Ovary (tissue), 9 donors: ENCODE measurements around the gene NIPAL1. TPM values are rescaled to one million over a fixed set of nuclear protein-coding genes. Genes with fewer than 3 reads are reported as not detected.

Source experiments
- DNase-seq, 5 donors: peaks; one replicate each; pipeline ENCODE4 v3.0.0-alpha.2; 2019 to 2020
- H3K27ac ChIP-seq, 2 donors: fragments of 200-600 bp; one replicate each; pipeline versions ENCODE4 v1.5.1 to v1.8.0; 2019 to 2022
- H3K27me3 ChIP-seq: fragments of 200-600 bp; one replicate; pipeline ENCODE4 v1.8.0; 2022
- H3K36me3 ChIP-seq: fragments of 200-600 bp; sonication (generic); one replicate; pipeline ENCODE4 v1.5.1; 2019
- H3K4me1 ChIP-seq: one replicate; pipeline ENCODE4 v1.8.1; 2013; ENCODE audit warnings: mild to moderate bottlenecking, moderate library complexity; ENCODE audit not compliant: insufficient read depth
- H3K4me3 ChIP-seq: fragments of 200-600 bp; sonication (generic); one replicate; pipeline ENCODE4 v1.5.1; 2017
- H3K9me3 ChIP-seq, 2 donors: fragments of 200-600 bp in 1 of 2; sonication (generic) in 1 of 2; one replicate each; pipeline versions ENCODE4 v1.5.1 to v1.8.1; 2013 to 2019; ENCODE audit warnings: mild to moderate bottlenecking in 1 of 2, moderate library complexity in 1 of 2
- EP300 ChIP-seq: sonication (generic); formaldehyde crosslinking; IDR thresholded peaks from one replicate; pipeline ENCODE4 v1.6.1; 2017; ENCODE audit warnings: antibody characterized with exemption
- POLR2A ChIP-seq: fragments of 450-650 bp; IDR thresholded peaks from one replicate; pipeline ENCODE4 v1.6.1; 2017; ENCODE audit warnings: antibody characterized with exemption, mild to moderate bottlenecking, moderate library complexity
- whole genome bisulfite sequencing, 3 donors: extraction: QIAGEN DNeasy Blood & Tissue Kit in 1 of 3; methylation state at CpG; one replicate each; pipeline versions ENCODE4 v1.1.5 to v1.1.7; 2013 to 2017; 5-methylcytosine and 5-hydroxymethylcytosine counted together
- intact Hi-C, 4 donors: fragments of 100-400 bp; cut with DNase I; formaldehyde crosslinking; loops; one replicate each; pipeline versions ENCODE4 v1.11.0 to v1.15.1; 2022 to 2023
- polyA plus RNA-seq, 2 donors: library from polyadenylated mRNA; stranded (reverse); fragments of 200-250 nt in 1 of 2; fragments of 350-450 nt in 1 of 2; fragmentation: Illumina TruSeq in 1 of 2; extraction: RNeasy Lipid Tissue Mini Kit (QIAGEN cat#74804) in 1 of 2; gene quantifications; one replicate each; pipeline ENCODE4 v1.2.3, GENCODE V29; 2013 to 2014
- total RNA-seq, 7 donors: library from RNA; depleted of rRNA in 2 of 7; stranded (reverse); fragments of >200 nt in 2 of 7; fragmentation: NEBNext Ultra II Directional in 3 of 7; extraction: Animal tissue kit (Norgen Biotek cat#: 25700) in 3 of 7; gene quantifications; one replicate each; pipeline versions ENCODE4 v1.1.0 to v1.2.4, GENCODE V29; 2016 to 2023
- TF ChIP-seq, protein P1 (sequence below), 3 donors: fragments of 450-650 bp in 2 of 3; fragments of 200-600 bp in 1 of 3; IDR thresholded peaks; one replicate each; pipeline versions ENCODE4 v1.5.1 to v1.8.0; 2016 to 2022; ENCODE audit warnings: antibody characterized with exemption in 3 of 3, mild to moderate bottlenecking in 1 of 3
- donor health status: DM: no; HTN: no; CAD: no; lungs with moderate emphysema.
- donor health status: DM: no; HTN: no; CAD: no.
- donor health status: Bipolar disorder and iron deficiency.
- donor health status: DM: yes; HTN: yes; CAD: no.
- donor health status: DM: no; HTN: no; CAD: no.
- donor health status: DM: yes; HTN: yes; CAD: no.

The NIPAL1 gene
- total and polyA plus RNA-seq, 9 donors, result 0.05 to 1.8 (median 0.48) TPM; not detected in 2

- peaks cover 2% of the 10 kb centered on the region for H3K4me1 ChIP-seq
- H3K27me3 ChIP-seq, result no peaks in the 10 kb centered on the region
- WGBS, 3 donors, result 90 to 91% (median 90%) methylated on average over 4 of the region's 4 CpGs
- H3K36me3 ChIP-seq, result no peaks in the 10 kb centered on the region
- H3K9me3 ChIP-seq, result no peaks in the 10 kb centered on the region
- no peak overlapping the region for H3K4me3 ChIP-seq
- no peak overlapping the region for H3K27ac ChIP-seq
- TF ChIP-seq POLR2A (no peak), EP300 (no peak)
- TF ChIP-seq, protein P1, sequence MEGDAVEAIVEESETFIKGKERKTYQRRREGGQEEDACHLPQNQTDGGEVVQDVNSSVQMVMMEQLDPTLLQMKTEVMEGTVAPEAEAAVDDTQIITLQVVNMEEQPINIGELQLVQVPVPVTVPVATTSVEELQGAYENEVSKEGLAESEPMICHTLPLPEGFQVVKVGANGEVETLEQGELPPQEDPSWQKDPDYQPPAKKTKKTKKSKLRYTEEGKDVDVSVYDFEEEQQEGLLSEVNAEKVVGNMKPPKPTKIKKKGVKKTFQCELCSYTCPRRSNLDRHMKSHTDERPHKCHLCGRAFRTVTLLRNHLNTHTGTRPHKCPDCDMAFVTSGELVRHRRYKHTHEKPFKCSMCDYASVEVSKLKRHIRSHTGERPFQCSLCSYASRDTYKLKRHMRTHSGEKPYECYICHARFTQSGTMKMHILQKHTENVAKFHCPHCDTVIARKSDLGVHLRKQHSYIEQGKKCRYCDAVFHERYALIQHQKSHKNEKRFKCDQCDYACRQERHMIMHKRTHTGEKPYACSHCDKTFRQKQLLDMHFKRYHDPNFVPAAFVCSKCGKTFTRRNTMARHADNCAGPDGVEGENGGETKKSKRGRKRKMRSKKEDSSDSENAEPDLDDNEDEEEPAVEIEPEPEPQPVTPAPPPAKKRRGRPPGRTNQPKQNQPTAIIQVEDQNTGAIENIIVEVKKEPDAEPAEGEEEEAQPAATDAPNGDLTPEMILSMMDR (IDR thresholded peaks at IDR 0.05), result no peak
- intact Hi-C loops, result no loop called here
- no peak for DNase-seq
Measured at GRCh38 chr4:48015216-48015615, 1.4 kb upstream of the NIPAL1 start.

GRCh38 chr4:48015678-48016077 lies 894 bp upstream of the NIPAL1 start:
- Histone ChIP-seq H3K9me3 (no peaks in the 10 kb centered on the region), H3K27me3 (no peaks in the 10 kb centered on the region), H3K27ac (no peak overlapping the region), H3K4me3 (no peak overlapping the region), H3K4me1 (peaks cover 2% of the 10 kb centered on the region), H3K36me3 (no peaks in the 10 kb centered on the region)
- intact Hi-C loops, result no loop called here
- TF ChIP-seq, protein P1 (IDR thresholded peaks at IDR 0.05), result no peak
- TF ChIP-seq POLR2A, result no peak
- no peak for TF ChIP-seq EP300
- WGBS, 3 donors, result 84 to 91% (median 87%) methylated on average over 5 of the region's 5 CpGs
- no peak for DNase-seq

DNA sequence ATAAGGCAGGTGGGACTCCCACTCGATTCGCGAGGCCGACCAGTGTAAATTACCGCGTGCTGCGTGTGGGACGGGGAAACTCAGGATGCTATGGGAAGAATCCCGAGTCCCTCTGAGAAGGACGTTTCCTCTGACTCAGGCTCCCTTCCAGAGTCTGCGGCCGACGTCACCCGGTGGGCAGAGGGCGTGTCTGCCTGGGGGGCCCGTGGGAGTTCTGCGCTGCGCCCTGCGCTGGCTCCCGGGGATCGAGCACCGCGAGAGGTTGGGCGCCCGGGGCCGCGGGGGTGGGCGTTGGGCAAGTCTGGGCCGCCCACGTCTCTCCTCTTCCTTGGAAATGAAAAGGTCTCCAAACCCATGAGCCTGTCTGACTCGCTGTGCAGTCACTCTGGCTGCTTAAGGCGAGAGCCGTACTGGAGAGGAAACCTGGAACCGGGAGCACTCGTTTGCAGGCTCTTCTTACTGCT lies 568 bp downstream of the NIPAL1 start:
- TF ChIP-seq, protein P1 (IDR thresholded peaks at IDR 0.05), result no peak
- TF ChIP-seq POLR2A (no peak), EP300 (no peak)
- Histone ChIP-seq H3K4me3 (peak overlapping the region; percentile 46), H3K27ac (no peak overlapping the region), H3K9me3 (no peaks in the 10 kb centered on the region), H3K36me3 (no peaks in the 10 kb centered on the region), H3K27me3 (no peaks in the 10 kb centered on the region), H3K4me1 (peaks cover 2% of the 10 kb centered on the region)
- 0 to 1% (median 1%) methylated on average over 34 to 35 of the region's 35 CpGs for WGBS, 3 donors
- intact Hi-C loops, result no loop called here
- DNase-seq, result peak in 4 of 5 donors; percentile 15 to 43 (median 31)

GRCh38 chr4:48018112-48018511 lies 1.5 kb downstream of the NIPAL1 start:
- intact Hi-C loops, result no loop called here
- Histone ChIP-seq H3K36me3 (no peaks in the 10 kb centered on the region), H3K4me3 (no peak overlapping the region), H3K27me3 (no peaks in the 10 kb centered on the region), H3K27ac (no peak overlapping the region), H3K4me1 (peaks cover 2% of the 10 kb centered on the region), H3K9me3 (no peaks in the 10 kb centered on the region)
- no peak for DNase-seq
- TF ChIP-seq EP300, result no peak
- TF ChIP-seq, protein P1 (IDR thresholded peaks at IDR 0.05), result no peak
- no peak for TF ChIP-seq POLR2A
- 46 to 61% (median 54%) methylated on average over 2 of the region's 2 CpGs for WGBS, 3 donors
